ENCODE measurements around the gene FRYL.
A peak's percentile ranks its signal among the peaks of the same experiment; 100 is the strongest.

Gene FRYL

GRCh38 chr4:48804584-48805301 lies 24.7 kb upstream of the FRYL start:
- no peak for TF ChIP-seq CTCF (conservative IDR thresholded peaks at IDR 0.05)

GRCh38 chr4:48801016-48801715 lies 21.1 kb upstream of the FRYL start:
- TF ChIP-seq CTCF (conservative IDR thresholded peaks at IDR 0.05) = no peak
- peak overlapping the region; percentile 70 for H3K27ac ChIP-seq

More at GRCh38 chr4:48804584-48805301, 24.7 kb upstream of the FRYL start:
- no peak overlapping the region for H3K27ac ChIP-seq

GRCh38 chr4:48800155-48800554 lies 20.1 kb upstream of the FRYL start:
- H3K27ac ChIP-seq = peak overlapping the region; percentile 70; the same call in 1 of the 2 replicates

- TF ChIP-seq CTCF (conservative IDR thresholded peaks at IDR 0.05) = no peak
- no peak overlapping the region for H3K27ac ChIP-seq
These were observed 19.1 kb upstream of the FRYL start for GRCh38 chr4:48799157-48799556.

GRCh38 chr4:48798117-48798516 lies 18.0 kb upstream of the FRYL start:
- no peak overlapping the region for H3K27ac ChIP-seq

GRCh38 chr4:48796927-48797679 lies 17.0 kb upstream of the FRYL start:
- TF ChIP-seq CTCF (conservative IDR thresholded peaks at IDR 0.05) = no peak
- no peak overlapping the region for H3K27ac ChIP-seq

More at GRCh38 chr4:48798117-48798516, 18.0 kb upstream of the FRYL start:
- TF ChIP-seq CTCF (conservative IDR thresholded peaks at IDR 0.05) = no peak

GRCh38 chr4:48796191-48796926 lies 16.3 kb upstream of the FRYL start:
- no peak overlapping the region for H3K27ac ChIP-seq
- no peak for TF ChIP-seq CTCF (conservative IDR thresholded peaks at IDR 0.05)

Measured in VCaP (cell line).